Thymus (tissue), 11 donors: ENCODE measurements around the gene LCOR. TPM values are rescaled to one million over a fixed set of nuclear protein-coding genes. Genes with fewer than 3 reads are reported as not detected.
A peak's percentile ranks its signal among the peaks of the same experiment; 100 is the strongest.

ENCODE experiments used
- DNase-seq, 9 donors: peaks; one replicate each; pipeline ENCODE4 v3.0.0-alpha.2; 2013; ENCODE audit warnings: low spot score in 9 of 9, low read depth in 6 of 9, missing footprints in 1 of 9
- H3K27ac ChIP-seq, 2 donors: one replicate each; pipeline ENCODE4 v1.5.1; 2013; ENCODE audit warnings: control low read depth in 1 of 2, low read depth in 1 of 2, low read length in 1 of 2, mild to moderate bottlenecking in 1 of 2, moderate library complexity in 1 of 2
- H3K27me3 ChIP-seq, 2 donors: one replicate each; pipeline ENCODE4 v1.5.1; 2013; ENCODE audit warnings: low read length in 1 of 2; ENCODE audit not compliant: control insufficient read depth in 2 of 2, insufficient read depth in 1 of 2
- H3K36me3 ChIP-seq, 2 donors: one replicate each; pipeline ENCODE4 v1.5.1; 2013; ENCODE audit warnings: low read length in 1 of 2, mild to moderate bottlenecking in 1 of 2, moderate library complexity in 1 of 2; ENCODE audit not compliant: control insufficient read depth in 2 of 2, insufficient read depth in 2 of 2
- H3K4me1 ChIP-seq, 2 donors: one replicate each; pipeline ENCODE4 v1.5.1; 2013; ENCODE audit warnings: low read length in 2 of 2; ENCODE audit not compliant: control insufficient read depth in 2 of 2, insufficient read depth in 2 of 2
- H3K4me3 ChIP-seq, 2 donors: one replicate each; pipeline ENCODE4 v1.5.1; 2013; ENCODE audit warnings: low read length in 2 of 2, control low read depth in 1 of 2, mild to moderate bottlenecking in 1 of 2
- H3K9me3 ChIP-seq, 2 donors: one replicate each; pipeline ENCODE4 v1.5.1; 2013; ENCODE audit warnings: low read length in 1 of 2, mild to moderate bottlenecking in 1 of 2; ENCODE audit not compliant: control insufficient read depth in 2 of 2, insufficient read depth in 1 of 2
- WGBS: extraction: QIAGEN DNeasy Blood & Tissue Kit; methylation state at CpG from one replicate; pipeline ENCODE4 v1.1.7; 2013; 5-methylcytosine and 5-hydroxymethylcytosine counted together
- polyA plus RNA-seq: library from polyadenylated mRNA; stranded (reverse); fragments of 200-250 nt; gene quantifications from one replicate; pipeline ENCODE4 v1.2.3, GENCODE V29; 2013
- total RNA-seq: library from RNA; stranded (reverse); fragments of 120-200 nt; gene quantifications from one replicate; pipeline ENCODE4 v1.2.4, GENCODE V29; 2013
- donor health status: healthy.

The LCOR gene
- total and polyA plus RNA-seq, 2 donors = 4.5 to 10.3 TPM

DNA sequence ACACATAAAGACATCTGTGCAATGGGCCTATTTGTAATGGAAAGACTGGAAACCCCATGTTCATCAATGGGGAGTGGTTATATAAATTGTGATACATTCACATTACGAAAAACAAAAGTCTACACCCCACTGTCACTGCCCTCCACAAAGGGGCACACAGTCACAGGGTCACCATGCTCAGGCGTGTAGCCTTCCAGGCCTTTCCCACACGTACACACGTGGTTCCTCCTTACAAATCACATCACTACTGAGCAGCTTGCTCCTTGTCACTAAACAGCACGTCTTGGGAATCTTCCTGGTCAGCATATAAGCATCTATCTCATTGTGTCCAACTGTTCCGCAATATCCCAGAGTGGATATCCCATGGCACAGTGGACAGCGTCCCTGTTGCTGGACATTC is 190.5 kb downstream of the LCOR start:
- Histone ChIP-seq H3K4me1 (no peaks in the 10 kb centered on the region), H3K9me3 (no peaks in the 10 kb centered on the region), H3K36me3 (peaks cover 3 to 49% of the 10 kb centered on the region in 2 donors), H3K27ac (no peak overlapping the region), H3K27me3 (no peaks in the 10 kb centered on the region), H3K4me3 (no peak overlapping the region)
- 97% methylated on average over 7 of the region's 7 CpGs for WGBS
- no peak for DNase-seq

DNA sequence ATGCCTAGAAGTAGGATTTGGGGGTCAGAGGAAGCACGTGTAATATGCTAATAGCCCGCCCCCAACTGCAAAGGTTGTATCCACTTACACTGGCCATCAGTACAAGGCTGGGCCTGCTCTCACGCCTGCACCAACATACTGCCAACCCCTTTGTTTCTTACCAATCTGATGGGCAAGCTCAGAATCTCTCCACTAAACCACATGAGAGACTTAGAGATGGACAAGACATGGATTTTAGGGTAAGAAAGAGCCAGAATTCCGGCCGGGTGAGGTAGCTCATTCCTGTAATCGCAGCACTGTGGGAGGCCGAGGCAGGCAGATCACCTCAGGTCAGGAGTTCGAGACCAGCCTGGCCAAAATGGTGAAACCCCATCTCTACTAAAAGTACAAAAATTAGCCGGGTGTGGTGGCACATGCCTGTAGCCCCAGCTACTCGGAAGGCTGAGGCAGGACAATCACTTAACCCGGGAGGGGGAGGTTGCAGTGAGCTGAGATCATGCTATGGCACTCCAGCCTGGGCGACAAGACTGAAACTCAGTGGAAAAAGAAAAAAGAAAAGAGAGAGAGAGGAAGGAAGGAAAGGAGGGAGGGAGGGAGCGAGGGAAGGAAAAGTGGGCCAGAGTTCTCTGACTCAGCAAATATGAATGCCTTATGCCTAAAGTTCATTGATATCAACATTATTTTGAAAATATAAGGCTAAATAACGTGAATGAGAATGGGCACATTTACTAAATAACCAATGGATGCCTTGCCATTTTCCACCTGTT is 191.5 kb downstream of the LCOR start:
- H3K9me3 ChIP-seq = no peaks in the 10 kb centered on the region
- no peak overlapping the region for H3K27ac ChIP-seq
- no peaks in the 10 kb centered on the region for H3K4me1 ChIP-seq
- H3K36me3 ChIP-seq = peaks cover 0 to 47% of the 10 kb centered on the region in 2 donors
- H3K4me3 ChIP-seq = no peak overlapping the region
- DNase-seq = no peak
- 90% methylated on average over 14 of the region's 14 CpGs for WGBS
- no peaks in the 10 kb centered on the region for H3K27me3 ChIP-seq

DNA sequence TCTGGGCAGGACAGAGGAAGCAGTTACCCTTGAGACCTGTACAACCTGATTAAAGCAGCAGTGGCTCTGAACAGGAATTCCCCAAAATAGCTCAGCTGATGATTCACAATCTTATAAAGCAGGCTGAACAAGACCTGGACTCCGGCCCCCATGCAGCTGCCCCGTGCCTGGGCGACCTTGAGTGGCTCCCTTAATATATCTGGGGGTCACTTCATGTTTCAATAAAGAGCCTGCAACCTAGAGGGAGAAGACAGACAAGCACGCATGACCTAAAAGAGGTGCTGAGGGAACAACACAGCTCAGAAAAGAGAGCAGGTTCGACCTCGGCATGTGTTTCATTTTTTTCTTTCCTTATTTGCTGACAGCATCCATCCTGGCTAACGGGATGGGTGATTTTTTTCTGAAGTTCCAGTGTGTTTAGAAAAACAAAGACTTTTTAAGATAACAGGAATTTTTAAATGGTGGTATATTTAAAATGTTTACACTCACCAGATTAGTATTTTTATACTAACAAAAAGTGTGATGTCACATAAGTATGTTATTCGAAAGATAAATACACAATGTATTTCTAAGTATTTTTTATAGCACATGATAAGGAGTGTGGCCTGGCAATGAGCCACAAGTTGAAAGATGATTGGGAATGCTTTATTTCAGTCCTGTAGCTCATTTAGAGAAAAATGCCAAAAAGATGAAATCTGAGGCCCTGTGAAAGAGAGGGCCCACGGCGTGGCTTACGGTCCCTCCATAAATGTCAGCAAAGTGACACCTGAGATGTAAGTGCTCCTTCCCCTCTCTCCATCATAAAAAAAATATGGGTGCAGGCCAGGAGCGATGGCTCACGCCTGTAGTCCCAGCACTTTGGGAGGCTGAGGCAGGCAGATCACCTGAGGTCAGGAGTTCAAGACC is 192.3 kb downstream of the LCOR start:
- Histone ChIP-seq H3K9me3 (no peaks in the 10 kb centered on the region), H3K27me3 (no peaks in the 10 kb centered on the region), H3K4me1 (no peaks in the 10 kb centered on the region), H3K36me3 (peaks cover 0 to 43% of the 10 kb centered on the region in 2 donors), H3K4me3 (no peak overlapping the region), H3K27ac (peak overlapping the region in 1 of 2 donors; percentile 49)
- WGBS = 75% methylated on average over 13 of the region's 13 CpGs
- no peak for DNase-seq

DNA sequence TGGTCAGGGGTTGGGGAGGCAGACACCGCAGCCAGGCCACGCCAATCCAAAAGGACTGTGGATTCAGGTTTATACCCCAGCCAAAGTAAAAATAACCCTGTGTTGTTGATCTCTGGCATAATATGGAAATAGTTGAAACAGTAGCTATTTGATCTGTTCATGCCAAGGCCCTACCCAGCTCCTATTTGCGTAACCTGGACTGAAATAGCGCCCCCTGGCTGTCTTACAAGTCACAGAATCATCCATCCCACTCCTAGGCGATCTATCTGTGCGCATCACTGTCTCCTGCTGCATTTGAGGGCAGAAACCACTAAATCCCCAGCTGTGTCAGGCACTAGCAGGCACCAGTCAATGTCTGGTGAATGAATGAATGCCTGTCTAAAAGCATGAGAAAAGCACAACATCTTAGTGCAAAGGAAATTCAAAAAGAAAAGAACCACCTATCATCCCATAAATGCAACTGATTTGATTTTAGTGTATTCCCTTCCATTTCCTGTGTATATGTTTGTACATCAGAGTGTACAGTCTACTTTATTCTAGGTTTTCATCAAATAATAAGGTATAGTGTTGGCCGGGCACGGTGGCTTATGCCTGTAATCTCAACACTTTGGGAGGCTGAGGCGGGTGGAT is 193.6 kb downstream of the LCOR start:
- no peak overlapping the region for H3K4me3 ChIP-seq
- no peaks in the 10 kb centered on the region for H3K9me3 ChIP-seq
- H3K36me3 ChIP-seq = peaks cover 0 to 48% of the 10 kb centered on the region in 2 donors
- H3K4me1 ChIP-seq = no peaks in the 10 kb centered on the region
- peak in 8 of 9 donors; percentile 25 to 72 (median 36) for DNase-seq
- WGBS = 77% methylated on average over 9 of the region's 9 CpGs
- H3K27ac ChIP-seq = no peak overlapping the region
- no peaks in the 10 kb centered on the region for H3K27me3 ChIP-seq

DNA sequence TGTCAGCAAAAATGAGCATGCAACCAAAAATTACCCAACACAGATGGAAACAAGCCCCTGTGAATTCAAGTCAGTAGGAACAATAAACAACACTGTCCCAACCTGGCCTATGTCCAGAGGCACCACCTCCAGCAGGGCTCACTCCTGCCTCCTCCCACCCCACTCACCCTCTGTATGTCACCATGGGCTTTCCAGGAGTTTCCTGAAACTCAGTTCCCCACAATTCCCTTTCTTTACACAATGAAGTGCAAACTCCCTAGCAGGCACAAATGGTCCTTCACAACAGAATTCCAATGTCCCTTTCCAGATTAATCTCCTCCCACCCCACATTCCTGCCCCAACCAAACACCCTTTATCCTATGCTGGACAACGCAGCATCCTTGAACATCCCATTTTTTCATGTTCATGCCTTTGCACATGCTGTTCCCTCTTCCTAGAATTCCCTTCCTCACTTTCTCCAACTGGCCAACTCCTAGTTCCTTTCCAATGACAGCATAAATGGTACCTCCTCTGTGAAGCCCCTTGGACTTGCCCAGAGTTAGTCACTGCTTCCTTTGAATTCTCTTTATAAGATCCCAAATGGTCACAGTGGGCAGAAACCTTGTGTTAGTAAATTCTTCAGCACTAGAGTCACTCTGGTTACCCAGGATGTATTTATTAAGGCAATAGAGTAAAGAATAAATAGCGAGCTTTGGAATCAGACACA is 196.2 kb downstream of the LCOR start:
- no peak overlapping the region for H3K4me3 ChIP-seq
- no peaks in the 10 kb centered on the region for H3K4me1 ChIP-seq
- no peaks in the 10 kb centered on the region for H3K9me3 ChIP-seq
- no peak overlapping the region for H3K27ac ChIP-seq
- 98% methylated on average over 2 of the region's 2 CpGs for WGBS
- no peak for DNase-seq
- H3K27me3 ChIP-seq = no peaks in the 10 kb centered on the region
- H3K36me3 ChIP-seq = peaks cover 0 to 50% of the 10 kb centered on the region in 2 donors

DNA sequence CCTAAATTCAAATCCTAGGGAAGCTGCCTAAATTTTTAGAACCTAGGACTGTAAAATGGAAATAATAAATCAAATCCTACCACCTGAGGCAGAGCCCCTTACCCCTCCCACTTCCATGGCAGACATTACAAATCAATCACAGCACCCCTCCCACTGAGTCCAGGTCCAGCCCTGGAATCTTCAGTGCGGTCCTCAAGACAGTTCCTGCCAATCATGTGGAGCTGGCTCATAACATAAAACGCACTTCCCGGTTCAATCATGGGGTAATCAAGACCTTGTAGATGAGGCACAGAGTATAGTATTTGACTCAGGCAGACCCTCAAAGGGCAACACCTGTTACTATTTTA is 196.7 kb downstream of the LCOR start:
- no peak for DNase-seq
- WGBS = 97% methylated on average over 3 of the region's 3 CpGs

DNA sequence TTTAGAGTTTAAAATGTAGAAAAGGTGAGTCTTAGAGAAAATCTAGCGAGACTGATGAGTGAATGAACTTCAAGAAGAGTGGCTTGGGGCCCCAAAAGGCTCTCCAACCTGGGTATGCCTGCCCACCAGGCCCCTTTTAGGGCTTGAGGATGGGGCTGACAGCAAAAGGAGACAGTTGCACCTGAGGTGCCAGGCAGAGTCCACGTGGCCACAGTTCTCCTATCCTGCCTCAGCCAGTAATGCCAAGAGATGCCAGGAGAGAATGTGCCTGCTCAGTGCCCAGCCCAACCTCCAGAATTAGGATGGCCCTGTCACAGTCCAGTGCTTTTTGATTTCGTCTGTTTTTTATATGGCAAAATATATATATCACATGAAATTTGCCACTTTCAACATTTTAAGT is 197.2 kb downstream of the LCOR start:
- Histone ChIP-seq H3K36me3 (peaks cover 0 to 52% of the 10 kb centered on the region in 2 donors), H3K9me3 (no peaks in the 10 kb centered on the region), H3K27ac (no peak overlapping the region), H3K27me3 (no peaks in the 10 kb centered on the region), H3K4me3 (no peak overlapping the region), H3K4me1 (no peaks in the 10 kb centered on the region)
- WGBS = 92% methylated on average over 3 of the region's 3 CpGs
- no peak for DNase-seq

More for the DNA sequence above, 196.7 kb downstream of the LCOR start:
- Histone ChIP-seq H3K27ac (no peak overlapping the region), H3K27me3 (no peaks in the 10 kb centered on the region), H3K36me3 (peaks cover 0 to 50% of the 10 kb centered on the region in 2 donors), H3K9me3 (no peaks in the 10 kb centered on the region), H3K4me1 (no peaks in the 10 kb centered on the region), H3K4me3 (no peak overlapping the region)

DNA sequence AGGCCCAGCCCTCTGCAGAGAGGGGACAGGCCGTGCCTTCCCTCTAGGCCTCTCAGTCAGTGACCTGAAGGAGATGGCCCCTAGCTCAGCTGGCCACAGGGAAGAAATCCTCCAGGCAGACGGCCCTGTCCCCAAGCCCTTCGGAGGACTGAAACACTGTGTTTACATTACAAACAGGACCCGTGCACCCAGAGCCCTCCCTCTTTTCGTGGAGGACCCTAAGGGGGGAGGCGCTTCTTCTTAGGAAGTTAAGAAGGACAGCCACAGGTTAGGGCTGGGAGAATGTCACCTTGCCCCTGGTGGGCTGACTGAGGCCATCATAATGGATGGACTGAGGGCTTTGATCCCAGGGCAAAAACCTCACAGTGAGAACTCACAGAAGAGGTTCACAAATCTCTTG is 198.8 kb downstream of the LCOR start:
- Histone ChIP-seq H3K9me3 (no peaks in the 10 kb centered on the region), H3K4me3 (no peak overlapping the region), H3K27ac (no peak overlapping the region), H3K36me3 (peaks cover 0 to 56% of the 10 kb centered on the region in 2 donors), H3K4me1 (no peaks in the 10 kb centered on the region), H3K27me3 (no peaks in the 10 kb centered on the region)
- DNase-seq = no peak
- 96% methylated on average over 6 of the region's 6 CpGs for WGBS
